Type B pancreatic cell (in vitro differentiated cells): Measurements from ENCODE around the gene DNAJB14. TPM values are rescaled to one million over a fixed set of nuclear protein-coding genes. Genes with fewer than 3 reads are reported as not detected.

ENCODE experiments used
- DNase-seq: peaks from one replicate; pipeline ENCODE4 v3.0.0; 2021; ENCODE audit warnings: mixed read lengths; ENCODE audit not compliant: unreplicated experiment; ENCODE audit errors: extremely low spot score
- H3K27ac Mint-ChIP-seq: 2 replicates; pipeline ENCODE4 v1.8.0; 2021; ENCODE audit warnings: mild to moderate bottlenecking, mixed read lengths
- H3K27me3 Mint-ChIP-seq: 2 replicates; pipeline ENCODE4 v1.8.0; 2021; ENCODE audit warnings: mixed read lengths
- H3K36me3 Mint-ChIP-seq: 2 replicates; pipeline ENCODE4 v1.8.0; 2021; ENCODE audit warnings: mixed read lengths
- H3K4me1 Mint-ChIP-seq: one replicate; pipeline ENCODE4 v1.8.0; 2021; ENCODE audit warnings: mixed read lengths; ENCODE audit not compliant: unreplicated experiment
- H3K4me3 Mint-ChIP-seq: 2 replicates; pipeline ENCODE4 v1.8.0; 2021; ENCODE audit warnings: mild to moderate bottlenecking, mixed read lengths
- H3K9me3 Mint-ChIP-seq: 2 replicates; pipeline ENCODE4 v1.8.0; 2021; ENCODE audit warnings: mixed read lengths
- total RNA-seq: library from RNA; stranded (reverse); gene quantifications from 2 replicates; pipeline ENCODE4 v1.2.1, GENCODE V29; 2021; ENCODE audit warnings: low replicate concordance
- TF ChIP-seq, protein P1 (sequence below): fragments of 200-600 bp; sonication (generic); conservative IDR thresholded peaks from 2 replicates; pipeline ENCODE4 v1.5.0; 2021; ENCODE audit warnings: antibody characterized with exemption, mild to moderate bottlenecking

The DNAJB14 gene
- total RNA-seq, 1 donor from 2014 or later, result 39.8 TPM

DNA sequence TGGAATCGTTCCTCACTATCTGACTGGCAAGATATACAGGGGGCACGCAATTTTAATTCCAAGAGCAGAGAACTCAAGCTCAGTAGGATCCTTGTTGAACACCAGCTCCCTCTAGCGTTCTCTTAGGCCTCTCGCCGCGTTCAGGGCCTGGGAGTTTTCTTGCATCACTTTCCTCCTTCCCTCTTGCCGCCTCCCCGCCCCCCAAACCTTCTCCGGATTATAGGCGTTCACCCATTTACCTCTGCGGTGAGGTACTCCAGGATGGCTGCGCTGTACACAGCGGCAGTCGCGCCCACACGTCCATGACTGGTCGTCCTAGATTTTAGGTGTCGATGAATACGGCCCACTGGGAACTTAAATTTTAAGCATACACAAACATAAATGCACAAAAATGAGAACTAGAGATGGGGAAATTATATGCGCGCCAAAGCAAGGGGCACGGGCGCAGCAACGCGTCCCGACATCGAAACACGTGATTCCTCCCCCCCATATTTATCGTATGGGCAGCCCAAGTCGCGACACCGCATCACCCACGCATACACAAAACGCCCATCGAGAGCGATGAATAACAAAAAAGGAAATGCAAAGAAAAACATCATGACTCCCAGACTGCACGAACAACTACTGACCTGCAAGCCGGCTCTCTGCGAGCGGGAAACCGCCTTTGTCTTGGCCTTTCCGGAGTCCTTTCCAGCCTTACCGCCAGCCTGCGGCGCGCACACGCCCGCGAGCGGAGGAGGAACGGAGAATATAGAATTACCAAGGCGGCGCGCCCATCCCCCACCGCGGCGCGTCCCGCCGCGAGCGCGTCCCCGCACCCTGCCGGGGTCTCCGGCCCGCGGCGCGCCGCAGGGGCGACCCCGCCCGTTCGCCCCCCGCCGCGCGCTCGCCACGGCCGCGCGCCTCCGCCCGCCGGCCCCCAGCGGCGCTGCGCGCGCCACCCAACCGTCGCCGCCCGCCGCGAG lies 2.9 kb upstream of the DNAJB14 start:
- no peak overlapping the region for H3K27ac Mint-ChIP-seq
- DNase-seq, result peak; percentile 91
- H3K4me1 Mint-ChIP-seq, result peaks cover 25% of the 10 kb centered on the region
- H3K4me3 Mint-ChIP-seq, result no peak overlapping the region
- H3K9me3 Mint-ChIP-seq, result no peaks in the 10 kb centered on the region
- no peaks in the 10 kb centered on the region for H3K27me3 Mint-ChIP-seq
- peaks cover 10% of the 10 kb centered on the region for H3K36me3 Mint-ChIP-seq
- TF ChIP-seq, protein P1, sequence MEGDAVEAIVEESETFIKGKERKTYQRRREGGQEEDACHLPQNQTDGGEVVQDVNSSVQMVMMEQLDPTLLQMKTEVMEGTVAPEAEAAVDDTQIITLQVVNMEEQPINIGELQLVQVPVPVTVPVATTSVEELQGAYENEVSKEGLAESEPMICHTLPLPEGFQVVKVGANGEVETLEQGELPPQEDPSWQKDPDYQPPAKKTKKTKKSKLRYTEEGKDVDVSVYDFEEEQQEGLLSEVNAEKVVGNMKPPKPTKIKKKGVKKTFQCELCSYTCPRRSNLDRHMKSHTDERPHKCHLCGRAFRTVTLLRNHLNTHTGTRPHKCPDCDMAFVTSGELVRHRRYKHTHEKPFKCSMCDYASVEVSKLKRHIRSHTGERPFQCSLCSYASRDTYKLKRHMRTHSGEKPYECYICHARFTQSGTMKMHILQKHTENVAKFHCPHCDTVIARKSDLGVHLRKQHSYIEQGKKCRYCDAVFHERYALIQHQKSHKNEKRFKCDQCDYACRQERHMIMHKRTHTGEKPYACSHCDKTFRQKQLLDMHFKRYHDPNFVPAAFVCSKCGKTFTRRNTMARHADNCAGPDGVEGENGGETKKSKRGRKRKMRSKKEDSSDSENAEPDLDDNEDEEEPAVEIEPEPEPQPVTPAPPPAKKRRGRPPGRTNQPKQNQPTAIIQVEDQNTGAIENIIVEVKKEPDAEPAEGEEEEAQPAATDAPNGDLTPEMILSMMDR, result peak; percentile 86

DNA sequence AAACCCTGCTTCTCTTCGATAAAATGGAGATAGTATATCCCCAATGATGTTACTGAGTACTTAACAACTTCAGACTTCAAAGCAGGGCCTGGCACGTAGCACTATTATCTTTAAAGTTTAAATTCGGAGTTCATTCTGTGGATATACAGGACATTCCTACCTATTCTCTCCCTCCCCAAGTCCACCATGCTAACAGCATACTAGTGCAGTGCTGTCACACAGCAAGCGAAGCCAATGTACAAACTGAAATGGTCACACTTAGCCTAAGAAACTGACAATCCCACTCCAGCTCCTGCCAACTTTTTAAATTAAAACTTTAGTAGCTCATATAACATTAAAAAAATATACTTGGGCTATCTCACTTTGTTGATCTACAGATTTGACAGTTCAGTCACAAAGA lies 1.2 kb upstream of the DNAJB14 start:
- Mint-ChIP-seq H3K36me3 (peaks cover 24% of the 10 kb centered on the region), H3K27me3 (no peaks in the 10 kb centered on the region), H3K4me1 (peaks cover 25% of the 10 kb centered on the region), H3K27ac (peak overlapping the region; percentile 95), H3K4me3 (peak overlapping the region; percentile 92), H3K9me3 (no peaks in the 10 kb centered on the region)
- TF ChIP-seq, protein P1, result no peak
- DNase-seq, result no peak

DNA sequence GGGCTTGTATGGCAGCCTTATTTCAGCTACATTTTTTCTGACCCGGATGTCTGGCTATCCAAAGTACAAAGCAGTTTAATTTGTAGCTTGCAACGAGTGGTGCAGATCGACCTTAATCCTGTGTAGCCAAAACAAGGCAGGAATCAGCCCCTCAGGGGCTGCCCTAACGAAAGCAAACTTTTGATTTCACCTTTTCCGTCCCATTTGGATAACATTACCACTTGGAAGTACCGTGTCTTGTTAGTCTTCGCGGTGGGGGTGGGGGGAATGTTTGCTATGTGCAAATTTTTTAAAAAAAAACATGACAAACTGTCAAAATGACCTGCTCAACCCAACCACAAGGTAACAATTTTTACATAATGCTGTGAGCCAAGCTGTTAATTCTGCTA lies 766 bp upstream of the DNAJB14 start:
- TF ChIP-seq, protein P1, result no peak
- DNase-seq, result no peak
- H3K4me1 Mint-ChIP-seq, result peaks cover 25% of the 10 kb centered on the region
- H3K4me3 Mint-ChIP-seq, result peak overlapping the region; percentile 92
- H3K36me3 Mint-ChIP-seq, result peaks cover 25% of the 10 kb centered on the region
- H3K27me3 Mint-ChIP-seq, result no peaks in the 10 kb centered on the region
- no peaks in the 10 kb centered on the region for H3K9me3 Mint-ChIP-seq
- peak overlapping the region; percentile 95 for H3K27ac Mint-ChIP-seq

DNA sequence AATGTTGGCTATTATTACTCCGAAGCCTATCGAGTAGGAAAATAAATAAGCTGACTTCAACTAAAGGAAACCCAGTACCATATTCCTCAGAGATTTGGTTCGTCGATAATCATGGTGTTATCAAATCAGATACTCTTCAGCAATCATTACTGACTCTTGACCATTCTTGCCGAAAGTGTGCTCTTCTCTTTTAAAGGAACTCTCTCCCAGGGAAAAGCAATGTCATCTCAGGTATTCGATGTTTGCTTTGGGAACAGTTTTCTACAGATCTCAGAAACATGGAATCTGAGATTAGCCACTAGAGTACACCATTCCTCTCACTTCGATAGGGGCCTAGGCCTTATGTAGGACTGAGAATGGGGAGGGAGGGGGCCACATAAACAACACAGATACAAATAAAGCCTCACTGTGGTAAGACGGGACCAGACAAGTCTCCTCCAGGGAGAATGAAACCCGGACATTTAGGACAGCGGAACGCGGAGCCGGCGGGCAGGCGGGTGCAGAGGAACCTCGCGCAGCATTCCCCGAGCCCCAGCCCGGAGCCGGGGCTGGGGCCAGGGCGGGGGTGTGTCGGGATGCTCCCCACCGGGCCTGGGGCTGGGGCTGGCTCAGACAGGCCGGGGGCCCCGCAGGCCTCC lies 581 bp downstream of the DNAJB14 start:
- peaks cover 25% of the 10 kb centered on the region for H3K4me1 Mint-ChIP-seq
- DNase-seq, result no peak
- peaks cover 30% of the 10 kb centered on the region for H3K36me3 Mint-ChIP-seq
- H3K27me3 Mint-ChIP-seq, result no peaks in the 10 kb centered on the region
- TF ChIP-seq, protein P1, result no peak
- peak overlapping the region; percentile 99 for H3K4me3 Mint-ChIP-seq
- H3K9me3 Mint-ChIP-seq, result no peaks in the 10 kb centered on the region
- peak overlapping the region; percentile 96 for H3K27ac Mint-ChIP-seq

DNA sequence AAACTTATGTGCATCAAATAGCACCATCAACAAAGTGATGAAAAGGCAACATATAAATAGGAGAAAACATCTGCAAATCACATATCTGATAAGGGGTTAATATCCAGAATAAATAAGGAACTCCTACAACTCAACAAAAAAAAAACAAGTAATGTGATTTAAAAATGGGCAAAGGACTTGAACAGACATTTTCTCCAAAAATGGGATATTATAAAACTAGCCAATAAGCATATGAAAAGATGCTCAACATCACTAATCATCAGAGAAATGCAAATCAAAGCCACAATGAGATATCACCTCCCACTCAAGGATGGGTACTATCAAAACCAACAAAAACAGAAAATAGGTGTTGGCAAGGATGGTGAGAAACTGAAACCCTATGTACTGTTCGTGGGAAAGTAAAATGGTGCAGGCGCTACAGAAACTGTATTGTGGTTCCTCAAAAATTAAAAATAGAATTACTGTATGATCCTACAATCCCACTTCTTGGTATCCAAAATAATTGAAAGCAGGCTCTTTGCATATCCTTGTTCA lies 2.4 kb downstream of the DNAJB14 start:
- Mint-ChIP-seq H3K4me3 (peak overlapping the region; percentile 25), H3K9me3 (no peaks in the 10 kb centered on the region), H3K36me3 (peaks cover 34% of the 10 kb centered on the region), H3K27me3 (no peaks in the 10 kb centered on the region), H3K27ac (no peak overlapping the region), H3K4me1 (peaks cover 25% of the 10 kb centered on the region)
- DNase-seq, result no peak
- TF ChIP-seq, protein P1, result no peak
